Osteocyte (in vitro differentiated cells): ENCODE data around the gene CRTC1. TPM values are rescaled to one million over a fixed set of nuclear protein-coding genes. Genes with fewer than 3 reads are reported as not detected.

ENCODE experiments used
- DNase-seq: peaks from one replicate; pipeline ENCODE4 v3.0.0; 2021; ENCODE audit warnings: mixed read lengths; ENCODE audit not compliant: unreplicated experiment; ENCODE audit errors: extremely low spot score
- H3K27ac Mint-ChIP-seq: one replicate; pipeline ENCODE4 v1.8.0; 2021; ENCODE audit warnings: mild to moderate bottlenecking, mixed read lengths; ENCODE audit not compliant: unreplicated experiment
- H3K27me3 Mint-ChIP-seq: one replicate; pipeline ENCODE4 v1.8.0; 2021; ENCODE audit warnings: mixed read lengths; ENCODE audit not compliant: unreplicated experiment
- H3K36me3 Mint-ChIP-seq: one replicate; pipeline ENCODE4 v1.8.0; 2021; ENCODE audit warnings: mixed read lengths; ENCODE audit not compliant: unreplicated experiment
- H3K4me1 Mint-ChIP-seq: one replicate; pipeline ENCODE4 v1.8.0; 2021; ENCODE audit warnings: mixed read lengths; ENCODE audit not compliant: unreplicated experiment
- H3K4me3 Mint-ChIP-seq: one replicate; pipeline ENCODE4 v1.8.0; 2021; ENCODE audit warnings: mild to moderate bottlenecking, moderate library complexity, mixed read lengths; ENCODE audit not compliant: unreplicated experiment
- H3K9me3 Mint-ChIP-seq: one replicate; pipeline ENCODE4 v1.8.0; 2021; ENCODE audit warnings: mixed read lengths; ENCODE audit not compliant: unreplicated experiment
- CTCF ChIP-seq: fragments of 200-600 bp; sonication (generic); IDR thresholded peaks from 2 replicates; pipeline ENCODE4 v1.5.0; 2021; ENCODE audit warnings: antibody characterized with exemption, mild to moderate bottlenecking, moderate library complexity
- total RNA-seq: library from RNA; stranded (reverse); gene quantifications from 2 replicates; pipeline ENCODE4 v1.2.1, GENCODE V29; 2021

CRTC1 gene
- total RNA-seq, 1 donor from 2014 or later: 25.7 TPM

- H3K27ac Mint-ChIP-seq: no peak overlapping the region
- DNase-seq: no peak
- no peaks in the 10 kb centered on the region for H3K9me3 Mint-ChIP-seq
- peaks cover 14% of the 10 kb centered on the region for H3K4me1 Mint-ChIP-seq
- H3K27me3 Mint-ChIP-seq: no peaks in the 10 kb centered on the region
- H3K4me3 Mint-ChIP-seq: no peak overlapping the region
- H3K36me3 Mint-ChIP-seq: no peaks in the 10 kb centered on the region
- TF ChIP-seq CTCF: no peak
These were observed 52.3 kb downstream of the CRTC1 start for GRCh38 chr19:18735752-18736151.

GRCh38 chr19:18736415-18737336, 53.2 kb downstream of the CRTC1 start:
- no peak overlapping the region for H3K4me3 Mint-ChIP-seq
- H3K4me1 Mint-ChIP-seq: peaks cover 14% of the 10 kb centered on the region
- no peak overlapping the region for H3K27ac Mint-ChIP-seq
- no peak for TF ChIP-seq CTCF
- peak; percentile 80 for DNase-seq
- H3K36me3 Mint-ChIP-seq: no peaks in the 10 kb centered on the region
- H3K27me3 Mint-ChIP-seq: no peaks in the 10 kb centered on the region
- H3K9me3 Mint-ChIP-seq: no peaks in the 10 kb centered on the region

GRCh38 chr19:18737337-18737953, 54.0 kb downstream of the CRTC1 start:
- Mint-ChIP-seq H3K36me3 (no peaks in the 10 kb centered on the region), H3K4me1 (peaks cover 13% of the 10 kb centered on the region), H3K9me3 (no peaks in the 10 kb centered on the region), H3K27ac (no peak overlapping the region), H3K4me3 (no peak overlapping the region), H3K27me3 (no peaks in the 10 kb centered on the region)
- no peak for TF ChIP-seq CTCF
- no peak for DNase-seq

GRCh38 chr19:18737954-18738351, 54.5 kb downstream of the CRTC1 start:
- Mint-ChIP-seq H3K27me3 (no peaks in the 10 kb centered on the region), H3K9me3 (no peaks in the 10 kb centered on the region), H3K27ac (no peak overlapping the region), H3K36me3 (no peaks in the 10 kb centered on the region), H3K4me1 (peaks cover 13% of the 10 kb centered on the region), H3K4me3 (no peak overlapping the region)
- no peak for TF ChIP-seq CTCF
- DNase-seq: no peak
